Upper lobe of left lung (tissue), 4 donors: ENCODE measurements around the gene ORC1.

Experiments used
- EP300 ChIP-seq, 4 donors: sonication (generic); formaldehyde crosslinking; IDR thresholded peaks; one replicate each; pipeline ENCODE4 v1.5.1; 2017; ENCODE audit warnings: antibody characterized with exemption in 4 of 4, control low read depth in 2 of 4
- POLR2A ChIP-seq, 4 donors: fragments of 450-650 bp; IDR thresholded peaks; one replicate each; pipeline ENCODE4 v1.5.1; 2016 to 2017; ENCODE audit warnings: antibody characterized with exemption in 4 of 4, mild to moderate bottlenecking in 2 of 4
- POLR2AphosphoS5 ChIP-seq, 2 donors: sonication (generic); formaldehyde crosslinking; IDR thresholded peaks; one replicate each; pipeline ENCODE4 v1.5.1; 2017; ENCODE audit warnings: antibody characterized with exemption in 2 of 2
- TF ChIP-seq, protein P1 (sequence below), 6 experiments: fragments of 450-650 bp in 4 of 6; fragments of 200-600 bp in 2 of 6; sonication (generic) in 2 of 6; IDR thresholded peaks; one replicate each; pipeline ENCODE4 v1.5.1; 2016 to 2019; ENCODE audit warnings: antibody characterized with exemption in 6 of 6

DNA sequence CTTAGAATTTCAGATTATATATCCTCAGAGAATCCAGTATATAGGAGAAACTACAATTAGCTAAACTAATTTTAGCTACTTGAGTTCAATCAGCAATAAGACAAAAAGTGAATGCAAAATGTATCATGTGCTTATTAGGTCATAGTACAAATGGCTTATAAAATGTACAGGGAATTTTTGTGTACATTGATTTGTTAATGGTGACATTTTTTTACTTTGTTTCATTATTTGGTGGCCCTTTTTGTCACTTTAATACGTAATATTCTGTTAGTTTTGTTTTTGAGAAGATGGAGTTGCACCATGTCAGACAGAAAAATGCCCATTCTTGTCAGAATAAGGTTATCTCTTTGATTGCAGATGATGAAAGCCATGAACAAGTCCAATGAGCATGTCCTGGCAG is 71.8 kb downstream of the ORC1 start:
- TF ChIP-seq, protein P1, sequence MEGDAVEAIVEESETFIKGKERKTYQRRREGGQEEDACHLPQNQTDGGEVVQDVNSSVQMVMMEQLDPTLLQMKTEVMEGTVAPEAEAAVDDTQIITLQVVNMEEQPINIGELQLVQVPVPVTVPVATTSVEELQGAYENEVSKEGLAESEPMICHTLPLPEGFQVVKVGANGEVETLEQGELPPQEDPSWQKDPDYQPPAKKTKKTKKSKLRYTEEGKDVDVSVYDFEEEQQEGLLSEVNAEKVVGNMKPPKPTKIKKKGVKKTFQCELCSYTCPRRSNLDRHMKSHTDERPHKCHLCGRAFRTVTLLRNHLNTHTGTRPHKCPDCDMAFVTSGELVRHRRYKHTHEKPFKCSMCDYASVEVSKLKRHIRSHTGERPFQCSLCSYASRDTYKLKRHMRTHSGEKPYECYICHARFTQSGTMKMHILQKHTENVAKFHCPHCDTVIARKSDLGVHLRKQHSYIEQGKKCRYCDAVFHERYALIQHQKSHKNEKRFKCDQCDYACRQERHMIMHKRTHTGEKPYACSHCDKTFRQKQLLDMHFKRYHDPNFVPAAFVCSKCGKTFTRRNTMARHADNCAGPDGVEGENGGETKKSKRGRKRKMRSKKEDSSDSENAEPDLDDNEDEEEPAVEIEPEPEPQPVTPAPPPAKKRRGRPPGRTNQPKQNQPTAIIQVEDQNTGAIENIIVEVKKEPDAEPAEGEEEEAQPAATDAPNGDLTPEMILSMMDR (IDR thresholded peaks at IDR 0.05): no peak
- no peak for TF ChIP-seq POLR2AphosphoS5 (IDR thresholded peaks at IDR 0.05)
- no peak for TF ChIP-seq POLR2A (IDR thresholded peaks at IDR 0.05)
- no peak for TF ChIP-seq EP300 (IDR thresholded peaks at IDR 0.05)
